HL-60/S4 treated with phorbol 12-myristate 13-acetate at 8.2 ng/mL for 4 days and 3 days (cell line): Measurements from ENCODE around the gene PTRH1.

Experiments used
- in situ Hi-C: fragments of 300-500 bp; cut with MboI; formaldehyde crosslinking; loops from 2 replicates; pipeline ENCODE4 v1.15.0; 2022; ENCODE audit warnings: low sequenced_read_pairs

Gene PTRH1

GRCh38 chr9:127742435-127743088 is 27.1 kb upstream of the PTRH1 start:
- in situ Hi-C loops = loop anchor here (25.0 kb wide), 1 partner anchor 230 kb away; no protein-coding TSS in a partner anchor

- in situ Hi-C loops = loop anchor here (25.0 kb wide), 1 partner anchor 230 kb away; no protein-coding TSS in a partner anchor
Measured at GRCh38 chr9:127741831-127742434, 26.5 kb upstream of the PTRH1 start.

- in situ Hi-C loops = loop anchor here (10.0 to 25.0 kb wide), 2 partner anchors 135 to 227 kb away; partner anchors contain the start of gene AK1
Measured at GRCh38 chr9:127739614-127740330, 24.3 kb upstream of the PTRH1 start.

- in situ Hi-C loops = loop anchor here (10.0 to 25.0 kb wide), 2 partner anchors 136 to 226 kb away; partner anchors contain the start of gene AK1
Measured at GRCh38 chr9:127738666-127739065, 23.2 kb upstream of the PTRH1 start.

- in situ Hi-C loops = loop anchor here (10.0 to 25.0 kb wide), 2 partner anchors 139 to 223 kb away; partner anchors contain the start of gene AK1
Measured at GRCh38 chr9:127735530-127736185, 20.2 kb upstream of the PTRH1 start.

GRCh38 chr9:127734747-127735529 is 19.5 kb upstream of the PTRH1 start, which contains the start of gene TOR2A:
Gene TOR2A (minus strand): TSS chr9:127735294. CDS start chr9:127735270, 24 bp downstream.
- in situ Hi-C loops = loop anchor here (10.0 to 25.0 kb wide), 2 partner anchors 140 to 223 kb away; partner anchors contain the start of gene AK1

- in situ Hi-C loops = loop anchor here (10.0 to 25.0 kb wide), 2 partner anchors 141 to 222 kb away; partner anchors contain the start of gene AK1
Measured at GRCh38 chr9:127734247-127734746, 18.8 kb upstream of the PTRH1 start.

- in situ Hi-C loops = loop anchor here (10.0 to 25.0 kb wide), 2 partner anchors 141 to 221 kb away; partner anchors contain the start of gene AK1
Measured at GRCh38 chr9:127733614-127734013, 18.2 kb upstream of the PTRH1 start.

- in situ Hi-C loops = loop anchor here (10.0 to 25.0 kb wide), 2 partner anchors 142 to 220 kb away; partner anchors contain the start of gene AK1
Measured at GRCh38 chr9:127732444-127732843, 17.0 kb upstream of the PTRH1 start.

- in situ Hi-C loops = loop anchor here (10.0 to 25.0 kb wide), 2 partner anchors 143 to 220 kb away; partner anchors contain the start of gene AK1
Measured at GRCh38 chr9:127731938-127732337, 16.5 kb upstream of the PTRH1 start.

- in situ Hi-C loops = loop anchor here (10.0 to 25.0 kb wide), 2 partner anchors 144 to 219 kb away; partner anchors contain the start of gene AK1
Measured at GRCh38 chr9:127730799-127731410, 15.4 kb upstream of the PTRH1 start.

GRCh38 chr9:127730262-127730661 is 14.8 kb upstream of the PTRH1 start:
- in situ Hi-C loops = loop anchor here (10.0 to 25.0 kb wide), 2 partner anchors 145 to 218 kb away; partner anchors contain the start of gene AK1

- in situ Hi-C loops = loop anchor here (10.0 to 25.0 kb wide), 2 partner anchors 145 to 217 kb away; partner anchors contain the start of gene AK1
Measured at GRCh38 chr9:127729522-127730256, 14.2 kb upstream of the PTRH1 start.

- in situ Hi-C loops = loop anchor here (25.0 kb wide), 1 partner anchor 217 kb away; no protein-coding TSS in a partner anchor
Measured at GRCh38 chr9:127728808-127729207, 13.3 kb upstream of the PTRH1 start.

- in situ Hi-C loops = loop anchor here (25.0 kb wide), 1 partner anchor 215 kb away; no protein-coding TSS in a partner anchor
Measured at GRCh38 chr9:127726871-127727270, 11.4 kb upstream of the PTRH1 start.

GRCh38 chr9:127724012-127724411 is 8.5 kb upstream of the PTRH1 start:
- in situ Hi-C loops = no loop called here

GRCh38 chr9:127723444-127723843 is 8.0 kb upstream of the PTRH1 start:
- in situ Hi-C loops = no loop called here

- in situ Hi-C loops = no loop called here
Measured at GRCh38 chr9:127723013-127723412, 7.5 kb upstream of the PTRH1 start.
